BE2C (cell line): ENCODE data around the gene TMTC3.

Experiments used
- DNase-seq: peaks from one replicate; pipeline ENCODE4 v3.0.0-alpha.2; 2020
- H3K27me3 ChIP-seq: fragments of 250-450 bp; sonication (Bioruptor Pico); 2 replicates; pipeline ENCODE4 v1.5.1; 2020; ENCODE audit warnings: mild to moderate bottlenecking
- H3K36me3 ChIP-seq: fragments of 250-450 bp; sonication (Bioruptor Pico); 2 replicates; pipeline ENCODE4 v1.5.1; 2020; ENCODE audit warnings: mild to moderate bottlenecking
- H3K4me1 ChIP-seq: fragments of 250-450 bp; sonication (Bioruptor Pico); 2 replicates; pipeline ENCODE4 v1.5.1; 2020
- H3K4me3 ChIP-seq: 2 replicates; pipeline ENCODE4 v1.5.1; 2011; ENCODE audit warnings: low read depth, low read length
- H3K9me3 ChIP-seq: fragments of 250-450 bp; sonication (Bioruptor Pico); 2 replicates; pipeline ENCODE4 v1.5.1; 2020
- CTCF ChIP-seq: IDR thresholded peaks from 2 replicates; pipeline ENCODE4 v1.5.1; 2012; ENCODE audit warnings: mild to moderate bottlenecking, low read depth, low read length

The TMTC3 gene

GRCh38 chr12:88175544-88175943, 33.4 kb downstream of the TMTC3 start:
- Histone ChIP-seq H3K9me3 (no peaks in the 10 kb centered on the region), H3K4me3 (no peak overlapping the region), H3K4me1 (no peaks in the 10 kb centered on the region), H3K36me3 (peaks cover 5% of the 10 kb centered on the region), H3K27me3 (no peaks in the 10 kb centered on the region)
- no peak for TF ChIP-seq CTCF
- DNase-seq: no peak

- H3K4me3 ChIP-seq: no peak overlapping the region
- no peaks in the 10 kb centered on the region for H3K9me3 ChIP-seq
- H3K36me3 ChIP-seq: no peaks in the 10 kb centered on the region; the same call in 1 of the 2 replicates
- H3K4me1 ChIP-seq: no peaks in the 10 kb centered on the region
- no peak for DNase-seq
- no peak for TF ChIP-seq CTCF
- H3K27me3 ChIP-seq: no peaks in the 10 kb centered on the region
These were observed 37.4 kb downstream of the TMTC3 start for GRCh38 chr12:88179436-88180014.

- H3K27me3 ChIP-seq: no peaks in the 10 kb centered on the region
- no peaks in the 10 kb centered on the region for H3K4me1 ChIP-seq
- H3K9me3 ChIP-seq: no peaks in the 10 kb centered on the region
- TF ChIP-seq CTCF: no peak
- H3K36me3 ChIP-seq: no peaks in the 10 kb centered on the region; the same call in 1 of the 2 replicates
- DNase-seq: no peak
- H3K4me3 ChIP-seq: no peak overlapping the region
These were observed 39.8 kb downstream of the TMTC3 start for GRCh38 chr12:88181881-88182280.

GRCh38 chr12:88182416-88182815, 40.3 kb downstream of the TMTC3 start:
- no peak overlapping the region for H3K4me3 ChIP-seq
- H3K27me3 ChIP-seq: no peaks in the 10 kb centered on the region
- no peaks in the 10 kb centered on the region for H3K9me3 ChIP-seq
- no peaks in the 10 kb centered on the region for H3K4me1 ChIP-seq
- no peak for TF ChIP-seq CTCF
- DNase-seq: no peak
- no peaks in the 10 kb centered on the region; the same call in 1 of the 2 replicates for H3K36me3 ChIP-seq

- no peaks in the 10 kb centered on the region for H3K4me1 ChIP-seq
- H3K36me3 ChIP-seq: no peaks in the 10 kb centered on the region
- no peaks in the 10 kb centered on the region for H3K9me3 ChIP-seq
- no peak for DNase-seq
- TF ChIP-seq CTCF: no peak
- H3K27me3 ChIP-seq: no peaks in the 10 kb centered on the region
- no peak overlapping the region for H3K4me3 ChIP-seq
These were observed 42.1 kb downstream of the TMTC3 start for GRCh38 chr12:88184196-88184595.

GRCh38 chr12:88185279-88185678, 43.2 kb downstream of the TMTC3 start:
- TF ChIP-seq CTCF: no peak
- no peak overlapping the region for H3K4me3 ChIP-seq
- no peaks in the 10 kb centered on the region for H3K36me3 ChIP-seq
- no peaks in the 10 kb centered on the region for H3K4me1 ChIP-seq
- DNase-seq: no peak
- H3K9me3 ChIP-seq: no peaks in the 10 kb centered on the region
- no peaks in the 10 kb centered on the region for H3K27me3 ChIP-seq
